GM04504 (cell line): Measurements from ENCODE around the gene PLK5.
"Not testable (repeated sequence)": the region's sequence is repeated elsewhere in the genome, so short reads cannot be mapped to it uniquely, and the experiment has no call there.

ENCODE experiments used
- DNase-seq: peaks from one replicate; pipeline ENCODE4 v3.0.0-alpha.2; 2012; ENCODE audit warnings: low read depth

Gene PLK5

DNA sequence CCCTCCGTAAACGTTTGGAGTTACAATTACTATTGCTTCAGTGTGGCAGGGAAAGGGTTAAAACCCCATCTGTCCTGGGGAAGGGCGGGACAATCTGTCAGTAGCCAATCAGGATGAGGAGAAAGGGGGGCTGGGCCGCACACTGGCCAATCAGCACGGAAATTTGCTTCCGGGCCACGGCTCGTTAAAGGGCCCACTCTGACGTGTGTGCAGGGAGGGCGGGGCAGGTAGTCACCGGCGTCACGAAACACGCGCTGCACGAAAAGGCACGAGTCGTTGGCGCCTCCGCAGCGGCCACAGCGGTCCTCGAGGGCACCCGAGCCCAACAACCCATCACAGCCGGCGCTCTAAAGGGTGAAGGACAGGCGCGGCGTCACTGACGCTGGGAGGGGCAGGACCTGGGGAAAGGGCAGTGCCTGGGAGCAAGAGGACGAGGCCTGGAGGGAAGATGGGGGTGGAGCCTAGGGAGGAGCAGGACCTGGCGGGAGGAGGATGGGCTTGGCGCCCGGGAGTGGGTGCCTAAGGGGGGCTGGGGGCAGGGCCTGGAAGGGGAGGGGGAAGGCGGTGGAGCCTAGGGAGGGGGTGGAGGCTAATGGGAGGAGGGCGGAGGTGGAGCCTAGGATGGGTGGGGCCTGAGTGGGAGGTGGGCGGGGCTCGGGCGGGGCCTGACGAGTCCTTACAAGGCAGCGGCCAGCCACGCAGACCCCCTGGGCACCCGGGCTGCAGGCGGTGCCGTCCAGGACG lies 15.9 kb upstream of the PLK5 start:
- DNase-seq, result peak; percentile 87

DNA sequence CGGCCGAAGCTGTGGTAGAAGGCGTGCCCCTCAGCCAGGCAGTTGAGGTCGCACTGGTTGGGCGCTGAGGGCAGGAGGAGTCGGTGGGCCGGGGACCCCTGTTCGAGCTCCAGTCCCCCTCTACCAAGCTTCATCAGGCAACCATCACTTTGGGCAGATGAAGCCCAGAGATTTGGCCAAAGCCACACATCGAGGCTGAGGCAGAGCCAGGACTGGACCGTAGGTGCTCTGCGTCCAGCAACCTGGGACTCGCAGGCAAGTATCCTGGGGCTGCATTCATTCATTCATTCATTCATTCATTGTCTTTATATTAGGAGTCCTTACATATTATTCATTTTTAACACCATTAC lies 15.4 kb upstream of the PLK5 start:
- no peak for DNase-seq

DNA sequence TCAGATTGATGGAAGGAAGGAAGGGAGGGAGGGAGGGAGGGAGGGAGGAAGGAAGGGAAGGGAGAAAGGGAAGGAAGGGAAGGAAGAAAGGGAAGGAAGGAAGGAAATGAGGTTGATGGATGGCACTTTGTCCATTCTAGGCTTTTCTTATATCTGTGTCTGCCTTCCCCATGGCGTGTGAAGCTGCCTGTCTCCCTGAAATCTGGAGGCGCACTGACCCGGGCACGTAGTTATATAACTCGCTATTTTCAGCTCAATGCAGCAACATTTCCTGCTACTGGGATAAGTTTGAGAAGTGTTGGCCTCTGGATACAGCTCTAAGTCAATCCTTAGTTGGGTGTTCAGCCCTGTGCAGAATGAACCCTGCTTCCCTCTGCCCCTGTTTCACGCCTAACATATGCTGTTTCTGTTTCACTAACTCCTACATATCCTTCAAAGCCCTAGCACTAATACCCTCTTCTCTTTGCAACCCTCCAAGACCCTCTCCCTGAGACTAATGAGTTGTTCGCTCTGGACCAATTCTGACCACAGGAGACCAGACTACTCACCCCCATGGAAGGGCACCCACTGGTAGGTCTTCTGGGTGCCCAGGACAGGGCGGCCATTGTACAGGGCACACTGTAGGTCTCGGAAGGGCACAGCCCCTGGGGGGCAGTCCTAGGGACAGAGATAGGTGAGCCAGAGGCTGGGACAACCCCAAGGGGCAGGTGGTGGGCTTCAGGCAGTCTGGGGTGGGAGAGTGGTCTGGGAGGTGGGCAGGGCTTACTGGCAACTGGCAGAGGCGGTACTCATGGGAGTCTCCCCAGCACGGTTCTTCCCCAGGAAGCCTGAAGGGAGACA lies 14.1 kb upstream of the PLK5 start:
- DNase-seq, result no peak

DNA sequence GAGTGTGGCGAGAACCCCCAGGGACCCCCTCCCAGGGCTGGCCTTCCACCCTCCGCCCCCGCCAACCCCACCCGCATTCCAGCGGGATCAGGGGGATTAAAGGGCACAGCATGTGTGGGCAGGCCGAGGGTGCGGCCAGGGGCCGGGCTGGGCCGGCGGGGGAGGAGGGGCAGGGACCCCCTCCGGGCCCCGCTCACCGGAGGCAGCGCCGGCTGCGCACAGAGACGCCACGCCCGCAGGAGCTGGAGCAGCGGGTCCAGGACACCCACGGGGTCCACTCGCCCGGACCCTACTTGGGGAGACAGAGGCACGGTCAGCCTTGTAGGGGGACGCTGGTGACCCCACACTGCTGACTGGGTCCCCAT lies 13.5 kb upstream of the PLK5 start:
- DNase-seq, result no peak

DNA sequence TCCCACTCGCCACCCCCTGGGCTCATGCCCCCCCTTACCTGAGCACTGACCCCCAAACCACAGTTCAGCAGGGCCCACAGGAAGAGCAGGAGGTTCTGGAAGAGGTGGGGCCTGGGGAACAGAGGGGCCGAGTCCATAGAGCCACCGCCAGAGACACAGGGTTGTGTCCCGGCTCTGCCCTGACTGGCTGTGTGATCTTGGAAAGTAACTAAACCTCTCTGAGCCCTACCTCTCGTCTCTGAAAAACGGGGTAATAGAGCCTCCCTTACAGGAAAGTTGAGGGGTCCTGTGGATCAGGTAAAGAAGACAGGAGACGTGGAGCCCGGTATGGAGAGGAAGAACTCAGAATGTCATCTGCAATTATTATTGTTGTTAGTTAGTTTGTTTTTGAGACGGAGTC lies 13.1 kb upstream of the PLK5 start:
- DNase-seq, result no peak

DNA sequence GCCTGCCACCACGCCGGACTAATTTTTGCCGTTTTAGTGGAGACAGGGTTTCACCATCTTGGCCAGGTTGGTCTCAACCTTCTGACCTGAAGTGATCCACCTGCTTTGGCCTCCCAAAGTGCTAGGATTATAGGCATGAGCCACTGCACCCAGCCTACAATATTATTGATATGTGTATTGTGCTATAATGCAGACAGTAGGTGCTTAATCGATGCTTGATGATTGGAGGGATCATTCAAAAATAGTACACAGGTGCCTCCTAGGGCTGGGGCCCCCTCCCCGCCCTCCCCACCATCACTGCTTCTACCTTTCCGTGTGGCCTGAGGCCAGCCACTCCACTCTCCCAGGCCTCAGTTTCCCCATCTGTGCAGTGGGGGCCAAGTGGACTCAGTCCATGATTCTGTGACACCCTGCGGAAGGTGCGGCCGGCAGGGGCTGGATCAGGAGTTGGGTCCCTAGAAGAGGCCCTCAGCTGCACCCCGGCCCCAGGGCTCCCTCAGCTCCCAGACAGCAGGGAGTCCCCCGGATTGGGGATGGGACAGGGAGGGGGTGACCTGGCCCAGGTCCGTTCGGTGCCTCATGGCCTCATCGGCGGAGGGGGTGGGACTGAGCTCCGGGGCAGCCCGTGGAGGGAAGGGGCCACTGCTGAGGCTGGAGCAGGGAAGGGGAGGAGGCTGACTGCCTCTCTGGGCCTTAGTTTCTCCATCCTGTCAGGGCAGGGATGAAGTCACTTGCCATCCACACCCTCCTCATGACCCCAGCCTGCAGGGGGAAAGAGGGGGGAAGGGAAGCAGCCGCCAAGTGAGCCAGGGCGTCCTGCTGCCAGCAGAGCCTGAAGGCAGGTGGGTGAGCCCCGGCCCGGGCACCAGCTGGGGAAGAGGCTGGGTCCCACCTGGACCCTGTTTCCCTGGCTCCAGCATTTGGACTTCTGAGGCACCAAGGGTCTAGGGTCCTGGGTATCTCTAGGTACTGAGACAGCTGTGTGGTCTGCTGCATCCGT lies 12.3 kb upstream of the PLK5 start:
- DNase-seq, result no peak

DNA sequence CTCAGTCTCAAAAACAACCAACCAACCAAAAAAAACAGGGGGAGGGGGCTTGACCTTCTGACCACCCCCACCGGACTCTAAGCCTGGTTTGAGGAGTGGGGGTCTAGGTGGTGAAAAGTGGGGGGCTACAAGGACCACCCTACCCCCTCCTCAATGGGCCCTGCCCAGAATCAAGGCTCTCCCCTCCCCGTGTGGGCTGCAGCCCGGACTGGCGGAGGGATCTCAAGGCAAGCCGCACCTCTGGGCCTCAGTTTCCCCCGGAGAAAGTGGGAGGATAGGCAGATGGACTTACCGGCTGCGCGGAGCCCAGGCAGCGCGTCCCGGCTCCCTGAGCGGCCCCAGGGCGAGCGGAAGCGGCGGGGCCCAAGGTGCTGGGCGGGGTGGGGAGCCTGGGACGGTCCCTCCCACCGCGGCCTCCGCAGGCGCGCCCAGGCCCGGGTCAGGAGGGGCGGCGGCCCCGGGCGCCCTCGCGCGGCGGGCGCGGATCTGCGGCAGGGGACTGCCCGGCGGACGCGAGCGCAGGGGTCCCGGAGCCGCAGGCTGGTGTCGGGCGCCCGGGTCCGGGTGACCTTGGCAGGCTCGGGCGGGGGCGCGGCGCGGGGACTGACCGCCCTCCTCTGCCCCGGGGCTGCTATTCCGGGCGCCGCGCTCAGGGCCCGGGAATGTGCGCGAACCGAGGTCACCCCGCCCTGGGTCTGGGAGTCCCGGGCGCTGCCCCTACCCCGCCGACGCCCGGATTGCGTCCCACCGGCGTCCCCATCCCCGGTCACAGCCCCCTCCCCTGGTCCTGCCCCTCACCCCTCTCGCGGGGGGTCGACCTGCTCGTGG lies 11.0 kb upstream of the PLK5 start, which contains the start of gene ADAMTSL5:
Gene ADAMTSL5, minus strand, starts transcription at position 349 of the 828 bp plus-strand sequence. CDS start 2,076 bp downstream, outside the sequence.
- peak; percentile 45 for DNase-seq

DNA sequence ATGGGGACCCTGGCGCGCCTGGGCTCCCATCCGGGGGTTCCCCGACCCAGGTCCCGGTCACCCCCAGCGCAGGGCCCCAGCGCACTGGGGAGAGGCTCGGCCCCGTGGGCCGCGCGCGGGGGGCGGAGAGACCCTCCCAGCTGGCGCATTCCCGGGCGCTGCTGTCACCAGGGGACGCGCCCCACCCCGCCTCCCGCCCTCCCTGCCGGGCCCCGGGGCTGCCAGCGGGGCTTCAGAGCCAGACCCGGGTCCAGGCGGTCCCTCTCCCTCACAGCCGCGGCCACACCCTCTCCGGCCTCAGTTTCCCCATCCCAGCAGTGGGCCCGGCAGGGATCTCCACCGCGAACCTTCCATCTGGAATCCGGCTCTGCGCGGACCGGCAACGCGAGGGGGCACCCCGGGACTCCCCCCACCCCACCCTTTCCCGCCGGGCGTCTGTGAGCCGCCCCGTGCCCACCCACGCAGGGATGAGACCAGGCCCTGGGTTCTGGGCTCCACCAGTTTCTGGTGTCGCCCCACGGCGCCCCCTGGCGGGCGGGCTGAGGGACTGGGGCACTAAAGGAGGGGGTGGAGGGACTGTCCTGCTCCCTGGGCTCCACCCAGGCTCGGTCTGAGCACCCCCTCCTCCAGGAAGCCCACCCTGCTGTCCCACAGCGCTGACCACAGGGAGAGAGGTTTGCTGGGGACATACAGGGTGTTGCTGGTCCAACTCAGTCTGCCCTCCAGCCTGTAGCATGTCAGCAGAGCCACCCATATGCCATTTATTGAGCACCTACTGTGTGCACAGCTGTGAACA lies 10.2 kb upstream of the PLK5 start:
- peak; percentile 42 for DNase-seq

DNA sequence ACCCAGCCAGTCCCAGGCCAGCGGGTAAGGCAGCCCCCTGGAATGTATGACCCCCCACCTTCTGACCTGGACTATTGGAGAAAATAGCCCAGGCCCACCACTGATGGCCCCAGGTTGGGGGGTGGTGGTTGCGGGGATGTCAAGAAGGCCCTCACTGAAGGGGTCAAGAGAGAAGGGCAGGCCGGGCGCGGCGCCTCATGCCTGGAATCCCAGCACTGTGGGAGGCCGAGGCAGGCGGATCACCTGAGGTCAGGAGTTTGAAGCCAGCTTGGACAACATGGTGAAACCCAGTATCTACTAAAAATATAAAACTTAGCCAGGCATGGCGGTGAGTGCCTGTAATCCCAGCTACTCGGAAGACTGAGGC lies 9.6 kb upstream of the PLK5 start:
- DNase-seq, result no peak

DNA sequence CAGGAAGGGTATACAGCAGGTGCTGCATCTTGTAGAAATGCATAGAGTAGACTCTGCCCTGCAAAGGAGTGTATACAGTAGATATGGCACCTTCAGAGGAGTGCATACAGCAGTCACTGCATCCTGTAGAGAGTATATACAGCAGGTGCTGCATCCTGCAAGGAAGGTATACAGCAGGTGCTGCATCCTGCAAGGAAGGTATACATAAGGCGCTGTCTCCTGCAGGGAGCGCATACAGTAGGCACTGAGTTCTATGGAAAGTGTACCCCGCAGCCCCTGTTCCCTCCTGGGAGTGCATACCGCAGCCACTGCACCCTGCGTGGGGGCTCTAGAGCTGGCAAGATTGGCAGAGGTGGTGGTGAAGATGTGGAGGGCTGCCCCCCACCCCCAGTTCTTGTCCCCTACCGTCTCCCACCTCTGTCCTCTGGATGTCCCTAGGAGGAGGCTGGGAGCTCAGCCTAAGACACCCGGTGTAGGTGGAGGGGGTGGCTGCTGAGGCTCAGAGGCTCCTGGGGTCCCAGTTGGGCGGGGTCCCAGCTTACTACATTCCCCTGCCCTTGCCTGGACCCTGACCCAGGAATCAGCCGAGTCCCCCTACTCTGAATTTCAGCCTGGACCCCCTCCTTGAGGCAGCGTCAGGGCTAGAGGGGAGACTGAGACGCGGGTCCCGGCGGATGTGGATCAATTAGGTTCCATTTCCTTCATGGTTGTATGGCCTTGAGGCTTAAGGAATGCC lies 8.7 kb upstream of the PLK5 start:
- DNase-seq, result no peak

DNA sequence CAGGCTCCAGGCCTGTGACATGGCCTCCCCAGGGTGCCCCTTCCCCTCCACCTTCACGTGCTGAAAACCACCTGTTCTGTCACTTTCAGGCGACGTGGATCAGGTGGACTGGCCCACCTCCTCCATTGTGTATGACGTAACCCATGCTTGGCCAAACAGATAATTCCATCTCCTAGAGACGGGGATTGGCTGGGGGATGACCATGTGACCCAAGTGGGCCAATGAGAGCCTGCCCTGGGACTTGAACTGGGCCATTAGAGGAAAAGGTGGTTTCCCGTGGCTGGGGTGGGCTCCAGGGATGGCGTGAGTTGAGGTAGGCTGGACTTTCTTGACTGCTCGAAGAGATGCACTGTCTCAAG lies 7.5 kb upstream of the PLK5 start:
- DNase-seq, result no peak

DNA sequence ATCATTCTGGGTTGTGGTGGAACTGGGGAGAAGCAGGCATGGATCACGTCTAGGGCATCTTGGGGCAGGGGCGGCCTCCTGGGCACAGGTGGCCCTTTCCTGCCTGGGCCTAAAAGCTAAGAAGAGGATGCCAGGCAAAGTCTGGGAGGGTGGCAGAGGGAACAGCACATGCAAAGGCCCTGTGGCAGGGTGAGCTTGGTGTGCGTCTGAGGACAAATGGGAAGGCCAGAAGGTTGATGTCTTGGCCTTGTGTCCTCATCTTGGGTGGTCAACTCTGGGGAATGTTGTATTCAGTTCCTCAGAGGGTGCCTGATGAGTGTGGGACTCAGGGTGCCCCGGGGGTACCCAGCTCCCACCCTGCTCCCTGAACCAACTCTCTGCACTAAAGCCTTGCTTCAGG lies 5.4 kb upstream of the PLK5 start:
- DNase-seq, result no peak

DNA sequence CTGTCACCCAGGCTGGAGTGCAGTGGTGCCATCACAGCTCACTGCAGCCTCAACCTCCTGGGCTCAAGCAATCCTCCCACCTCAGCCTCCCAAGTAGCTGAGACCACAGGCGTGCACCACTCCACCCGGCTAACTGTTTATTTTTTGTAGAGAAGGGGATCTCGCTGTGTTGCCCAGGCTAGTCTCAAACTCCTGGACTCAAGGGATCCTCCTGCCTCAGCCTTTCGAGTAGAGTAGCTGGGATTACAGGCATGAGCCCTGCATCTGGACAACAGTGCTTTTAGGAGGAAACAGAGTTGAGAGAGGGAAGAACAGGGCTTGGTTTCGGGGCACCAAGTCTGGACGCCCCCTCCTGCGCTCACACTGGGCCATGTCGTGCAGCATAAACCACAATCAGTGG lies 4.1 kb upstream of the PLK5 start:
- DNase-seq, result not testable (repeated sequence)

DNA sequence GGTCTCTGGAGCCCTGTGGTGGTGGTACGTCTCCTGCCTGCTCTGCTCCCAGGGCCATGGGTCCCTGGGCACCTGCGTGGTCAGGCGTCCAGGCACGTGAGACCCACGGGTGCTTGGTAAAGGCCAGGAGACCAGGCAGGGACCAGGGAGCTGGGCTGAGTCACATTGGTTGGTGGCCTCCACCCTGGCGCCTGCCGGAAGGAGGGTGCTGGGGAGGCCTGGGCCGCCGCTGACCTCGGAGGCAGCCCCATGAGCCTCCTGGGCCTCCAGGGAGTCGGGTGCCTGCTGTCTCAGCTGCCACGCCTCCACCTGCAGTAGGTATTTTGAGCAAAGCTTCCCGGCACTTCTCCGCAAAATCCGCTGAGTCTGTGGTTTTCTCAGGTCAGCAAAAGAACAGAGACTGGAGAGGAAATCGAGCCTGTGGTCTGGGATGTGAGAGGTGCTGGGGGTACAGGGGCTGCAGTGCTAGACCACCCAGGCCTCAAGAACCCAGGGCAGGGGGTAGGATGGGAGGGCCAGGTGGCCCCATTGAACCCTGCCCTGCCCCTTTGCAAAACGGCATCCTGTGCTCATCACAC lies 3.6 kb upstream of the PLK5 start:
- DNase-seq, result no peak

DNA sequence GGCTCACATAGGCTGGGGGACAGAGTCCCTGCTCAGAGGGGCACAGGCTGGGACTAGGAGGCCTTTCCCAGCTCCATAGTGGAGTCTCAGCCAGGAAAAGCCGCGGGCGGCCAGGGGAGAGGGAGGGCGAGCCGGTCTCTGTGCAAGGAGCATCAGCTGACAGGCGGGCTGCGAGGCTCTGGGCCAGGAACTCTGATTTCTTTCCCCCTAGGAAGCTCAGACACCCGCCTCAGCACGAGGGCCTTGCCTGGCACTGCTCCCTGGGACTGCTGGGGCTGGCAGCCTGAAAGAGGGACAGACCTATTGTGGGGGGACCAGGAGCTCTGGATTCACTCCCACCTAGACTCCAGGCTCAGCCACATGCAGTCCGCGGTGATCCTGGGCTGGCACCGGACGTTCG lies 2.2 kb upstream of the PLK5 start:
- no peak for DNase-seq

DNA sequence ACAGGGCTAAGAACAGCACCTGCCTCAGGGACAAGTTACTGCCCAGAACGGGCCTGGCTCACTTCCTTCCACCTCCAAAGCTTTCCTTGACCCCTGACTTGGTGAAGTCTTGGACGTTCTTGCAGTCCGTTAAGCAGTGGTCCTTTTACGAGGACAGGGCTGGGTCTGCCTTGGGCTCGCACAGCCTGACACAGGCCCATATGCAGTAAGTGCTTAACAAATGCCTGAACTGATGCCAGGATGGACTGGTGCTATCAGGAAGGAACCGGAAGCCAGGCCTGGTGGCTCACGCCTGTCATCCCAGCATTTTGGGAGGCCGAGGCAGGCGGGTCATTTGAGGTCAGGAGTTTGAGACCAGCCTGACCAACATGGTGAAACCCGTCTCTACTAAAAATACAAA lies 1.8 kb upstream of the PLK5 start:
- no peak for DNase-seq

DNA sequence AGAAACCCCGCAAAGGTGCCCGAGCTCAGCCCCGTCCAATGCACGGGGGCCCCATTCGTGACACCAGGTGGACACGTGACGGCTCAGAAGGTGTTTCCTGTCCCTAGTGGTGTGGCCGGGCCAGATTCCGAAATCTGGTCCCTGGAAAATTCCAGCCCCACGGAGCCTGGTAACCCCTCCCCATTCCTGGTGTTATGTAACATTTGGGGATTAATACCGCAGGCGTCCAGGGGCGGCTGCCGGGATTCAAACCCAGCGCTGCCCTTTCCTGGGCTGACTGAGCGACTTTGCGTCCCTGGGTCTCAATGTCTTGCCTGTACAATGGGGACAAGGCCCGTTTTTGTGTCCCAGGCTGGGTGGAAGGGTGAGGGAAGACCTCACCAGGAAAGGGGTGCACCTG lies 1.0 kb upstream of the PLK5 start:
- no peak for DNase-seq

DNA sequence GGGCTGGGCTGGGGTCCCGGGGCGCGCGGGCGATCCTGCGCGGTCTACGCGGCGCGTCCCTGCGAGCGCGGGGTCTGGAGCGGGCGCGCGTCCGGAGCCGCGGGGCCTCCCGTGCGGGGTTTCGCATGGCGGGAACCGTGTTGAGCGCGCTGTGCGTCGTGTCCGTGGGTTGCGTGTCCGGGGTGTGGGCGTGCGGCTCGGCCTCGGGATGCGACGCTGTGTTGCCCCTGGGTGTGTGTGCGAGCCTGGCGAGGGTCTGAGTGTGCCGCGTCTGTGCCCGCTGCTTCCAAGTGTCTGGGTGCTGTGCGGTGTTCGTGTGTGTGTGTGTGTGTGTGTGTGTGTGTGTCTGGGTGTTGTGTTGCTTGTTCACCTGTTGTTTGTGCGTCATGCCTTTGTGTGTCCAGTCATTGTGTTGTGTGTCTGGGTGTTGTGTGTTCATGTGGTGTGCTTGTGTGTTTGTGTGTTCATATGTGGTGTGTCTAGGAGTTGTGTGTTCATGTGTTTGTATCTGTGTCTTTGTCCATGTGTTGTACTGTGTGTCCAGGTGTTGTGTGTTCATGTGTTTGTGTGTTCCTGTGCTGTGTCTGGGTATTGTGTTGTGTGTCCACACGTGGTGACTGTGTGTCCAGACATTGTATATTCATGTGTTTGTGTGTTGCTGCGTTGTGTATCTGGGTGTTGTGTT lies 552 bp downstream of the PLK5 start:
- DNase-seq, result no peak

DNA sequence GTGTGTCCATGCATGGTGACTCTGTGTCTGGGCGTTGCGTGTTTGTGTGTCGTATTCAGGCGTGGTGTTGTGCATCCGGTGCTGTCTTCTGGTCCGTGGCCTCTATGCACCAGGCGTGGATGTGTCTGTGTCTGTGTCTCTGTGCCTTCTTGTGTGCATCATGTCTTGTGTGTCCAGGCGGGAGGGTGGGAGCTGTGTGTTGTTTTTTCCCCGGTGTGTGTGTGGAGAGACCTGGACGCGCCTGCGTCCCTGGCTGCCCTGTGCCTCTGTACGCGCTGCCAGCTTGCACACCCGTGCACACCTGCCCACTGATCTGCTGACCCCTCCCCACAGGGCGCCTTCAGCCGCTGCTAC lies 1.1 kb downstream of the PLK5 start:
- no peak for DNase-seq
